ENCODE data around the gene DLG1. TPM values are rescaled to one million over a fixed set of nuclear protein-coding genes. Genes with fewer than 3 reads are reported as not detected.

DLG1 gene
- total and polyA plus RNA-seq, 9 of the 15 experiments (the other 6 are each of a cell fraction or from before 2014, with no cell fraction given): 9.4 to 63.5 (median 43.6) TPM

DNA sequence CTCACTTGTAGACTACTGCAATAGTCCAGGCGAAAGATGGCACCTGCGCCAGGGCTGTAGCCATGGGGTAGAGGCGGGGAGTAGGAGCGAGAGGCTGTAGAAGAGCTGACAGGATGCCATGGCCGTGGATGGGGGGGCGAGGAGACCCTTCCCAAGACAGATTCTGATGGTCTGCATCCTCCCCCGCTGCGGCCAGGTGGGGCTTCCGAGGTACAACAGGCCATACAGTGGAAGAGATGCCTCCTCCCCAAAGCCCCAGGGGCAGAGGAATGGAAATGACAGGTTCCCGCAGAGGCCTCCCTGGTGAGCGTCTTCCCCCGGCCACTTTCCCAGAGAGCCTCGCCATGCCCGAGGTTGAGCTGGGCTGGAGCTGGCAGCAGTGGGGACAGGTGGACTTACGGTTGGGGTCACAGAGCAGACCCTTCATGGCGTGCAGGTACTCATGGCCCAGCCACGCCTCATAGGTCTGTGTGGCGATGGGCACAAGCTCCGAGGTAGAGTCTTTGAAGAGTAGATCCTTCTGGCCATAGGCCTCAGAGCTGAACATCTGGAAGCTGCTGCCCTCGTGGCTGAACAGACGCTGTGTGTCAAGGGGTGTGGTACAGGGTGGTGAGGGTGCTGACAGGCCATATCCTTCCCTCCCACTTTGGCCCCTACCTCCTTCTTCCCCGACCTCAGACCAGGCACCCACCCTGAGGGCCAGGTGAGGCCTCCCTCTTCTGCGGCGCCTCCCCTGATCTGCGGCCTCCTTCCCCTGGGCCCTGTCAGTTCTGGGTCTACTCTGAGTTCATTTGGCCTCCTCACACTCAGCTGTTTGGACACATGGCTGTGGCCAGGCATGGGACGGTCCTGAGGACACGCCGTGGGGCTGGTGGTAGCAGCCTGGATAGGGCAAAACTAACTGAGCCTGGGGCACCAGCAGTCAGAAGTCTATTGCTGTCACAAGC is 282.3 kb downstream of the DLG1 start:
- ATAC-seq (peak; percentile 14; the same call in 1 of the 3 replicates), DNase-seq (ENCODE audit: extremely low read depth in 1 of 4, low spot score in 3 of 4) (no peak), FAIRE-seq (no peak)
- in situ Hi-C loops (cut with MboI): no loop called here
- peaks cover 8 to 11% of the 10 kb centered on the region in 2 experiments; a peak in 4 of 5 replicates for H3K27me3 ChIP-seq (ENCODE audit: control insufficient read depth in 2 of 2, insufficient read depth in 2 of 2, low read length in 2 of 2)
- peak; percentile 28 for TF ChIP-seq HMGN3 (IDR thresholded peaks at IDR 0.05; ENCODE audit: borderline replicate concordance, extremely low read depth, insufficient read length, low read depth, low read length)
- TF ChIP-seq, protein P1, sequence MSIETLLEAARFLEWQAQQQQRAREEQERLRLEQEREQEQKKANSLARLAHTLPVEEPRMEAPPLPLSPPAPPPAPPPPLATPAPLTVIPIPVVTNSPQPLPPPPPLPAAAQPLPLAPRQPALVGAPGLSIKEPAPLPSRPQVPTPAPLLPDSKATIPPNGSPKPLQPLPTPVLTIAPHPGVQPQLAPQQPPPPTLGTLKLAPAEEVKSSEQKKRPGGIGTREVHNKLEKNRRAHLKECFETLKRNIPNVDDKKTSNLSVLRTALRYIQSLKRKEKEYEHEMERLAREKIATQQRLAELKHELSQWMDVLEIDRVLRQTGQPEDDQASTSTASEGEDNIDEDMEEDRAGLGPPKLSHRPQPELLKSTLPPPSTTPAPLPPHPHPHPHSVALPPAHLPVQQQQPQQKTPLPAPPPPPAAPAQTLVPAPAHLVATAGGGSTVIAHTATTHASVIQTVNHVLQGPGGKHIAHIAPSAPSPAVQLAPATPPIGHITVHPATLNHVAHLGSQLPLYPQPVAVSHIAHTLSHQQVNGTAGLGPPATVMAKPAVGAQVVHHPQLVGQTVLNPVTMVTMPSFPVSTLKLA (conservative IDR thresholded peaks at IDR 0.05): no peak
- 54% methylated on average over 26 of the region's 28 CpGs for WGBS (ENCODE audit: insufficient coverage, low coverage, missing lambda C conversion rate)
- CTCF ChIA-PET (ENCODE audit: low intra/inter-chr PET ratio): no interaction called here
- H2AFZ ChIP-seq (ENCODE audit: low read depth, low read length): no peak overlapping the region
- no peak overlapping the region for H3K4me2 ChIP-seq (ENCODE audit: insufficient read depth, low read length)
- intact Hi-C loops (cut with micrococcal nuclease): no loop called here
- H3K4me1 ChIP-seq (replicated peaks in 1 of 2; ENCODE audit: control insufficient read depth in 2 of 2, insufficient read depth in 2 of 2, low read length in 2 of 2): peaks cover 0 to 26% of the 10 kb centered on the region in 2 experiments; a peak in 3 of 5 replicates
- POLR2A ChIA-PET: interaction anchor here (0.7 to 1.8 kb wide), 5 partner anchors 11 to 24 kb away, joined by 3 to 9 read pairs (median 3); partner anchors contain the start of gene MELTF
- H3K4me3 ChIP-seq: no peak overlapping the region
- H4K20me1 ChIP-seq (replicated peaks; ENCODE audit: control insufficient read depth, insufficient read depth, low read length): peaks cover 5% of the 10 kb centered on the region; the same call in 1 of the 2 replicates
- H3K27ac ChIP-seq (ENCODE audit: extremely low read depth, low read depth, low read length): no peak overlapping the region
- H3K9me3 ChIP-seq (replicated peaks; ENCODE audit: control insufficient read depth, insufficient read depth, low read depth, low read length): no peaks in the 10 kb centered on the region
- no peaks in the 10 kb centered on the region for H3K79me2 ChIP-seq (ENCODE audit: control insufficient read depth, insufficient read depth, low read length)
- no TSS peak for BruUV-seq (replicated peaks)
- H3K9me1 ChIP-seq (ENCODE audit: control insufficient read depth, insufficient read depth, low read length): no peaks in the 10 kb centered on the region
- peak overlapping the region in 1 of 2 experiments; percentile 58; a peak in 1 of 4 replicates for H3K9ac ChIP-seq (ENCODE audit: insufficient read depth in 1 of 2, low read depth in 2 of 2, low read length in 2 of 2)
- H3K36me3 ChIP-seq (ENCODE audit: control insufficient read depth, insufficient read depth, low read length): no peaks in the 10 kb centered on the region
